Measurements from ENCODE around the gene CACNA2D1. TPM values are rescaled to one million over a fixed set of nuclear protein-coding genes. Genes with fewer than 3 reads are reported as not detected.

CACNA2D1 gene
- total RNA-seq, 1 experiment from 2014 or later, result not detected

- Histone ChIP-seq H3K27me3 (ENCODE audit: low read length) (no peaks in the 10 kb centered on the region), H3K4me3 (ENCODE audit: low read length) (no peak overlapping the region), H3K4me2 (ENCODE audit: low read depth, low read length, poor library complexity, severe bottlenecking) (no peak overlapping the region), H2AFZ (ENCODE audit: low read length) (no peak overlapping the region), H3K36me3 (ENCODE audit: insufficient read depth, low read length) (no peaks in the 10 kb centered on the region), H3K9me3 (ENCODE audit: low read length) (peaks cover 7% of the 10 kb centered on the region; the same call in 1 of the 2 replicates), H3K27ac (ENCODE audit: low read length) (no peak overlapping the region), H3K9me2 (replicated peaks; ENCODE audit: insufficient read depth, low read length) (no peaks in the 10 kb centered on the region), H4K20me1 (ENCODE audit: insufficient read depth, low read depth, low read length) (no peaks in the 10 kb centered on the region), H3K79me2 (ENCODE audit: low read length) (no peaks in the 10 kb centered on the region), H3K4me1 (ENCODE audit: low read length) (no peaks in the 10 kb centered on the region), H3K9ac (ENCODE audit: low read length) (no peak overlapping the region)
- DNase-seq, result no peak
Observed at GRCh38 chr7:82244947-82245517, 198.5 kb downstream of the CACNA2D1 start.

- no peak overlapping the region for H3K4me2 ChIP-seq (ENCODE audit: low read depth, low read length, poor library complexity, severe bottlenecking)
- H3K9me3 ChIP-seq (ENCODE audit: low read length), result peaks cover 3% of the 10 kb centered on the region; the same call in 1 of the 2 replicates
- no peaks in the 10 kb centered on the region for H3K27me3 ChIP-seq (ENCODE audit: low read length)
- no peak for DNase-seq
- no peak overlapping the region for H3K9ac ChIP-seq (ENCODE audit: low read length)
- H3K79me2 ChIP-seq (ENCODE audit: low read length), result no peaks in the 10 kb centered on the region
- no peak overlapping the region for H3K4me3 ChIP-seq (ENCODE audit: low read length)
- H4K20me1 ChIP-seq (ENCODE audit: insufficient read depth, low read depth, low read length), result no peaks in the 10 kb centered on the region
- H3K9me2 ChIP-seq (replicated peaks; ENCODE audit: insufficient read depth, low read length), result no peaks in the 10 kb centered on the region
- no peaks in the 10 kb centered on the region for H3K4me1 ChIP-seq (ENCODE audit: low read length)
- no peak overlapping the region for H3K27ac ChIP-seq (ENCODE audit: low read length)
- H3K36me3 ChIP-seq (ENCODE audit: insufficient read depth, low read length), result no peaks in the 10 kb centered on the region
- H2AFZ ChIP-seq (ENCODE audit: low read length), result no peak overlapping the region
Observed at GRCh38 chr7:82241356-82241755, 202.2 kb downstream of the CACNA2D1 start.

GRCh38 chr7:82235713-82236112 is 207.9 kb downstream of the CACNA2D1 start:
- H3K79me2 ChIP-seq (ENCODE audit: low read length), result no peaks in the 10 kb centered on the region

GRCh38 chr7:82234457-82235049 is 209.0 kb downstream of the CACNA2D1 start:
- Histone ChIP-seq H3K4me1 (ENCODE audit: low read length) (no peaks in the 10 kb centered on the region), H3K9ac (ENCODE audit: low read length) (no peak overlapping the region), H3K4me3 (ENCODE audit: low read length) (no peak overlapping the region), H4K20me1 (ENCODE audit: insufficient read depth, low read depth, low read length) (no peaks in the 10 kb centered on the region), H3K27ac (ENCODE audit: low read length) (no peak overlapping the region), H2AFZ (ENCODE audit: low read length) (no peak overlapping the region), H3K9me3 (ENCODE audit: low read length) (no peaks in the 10 kb centered on the region), H3K36me3 (ENCODE audit: insufficient read depth, low read length) (no peaks in the 10 kb centered on the region), H3K9me2 (replicated peaks; ENCODE audit: insufficient read depth, low read length) (no peaks in the 10 kb centered on the region), H3K79me2 (ENCODE audit: low read length) (no peaks in the 10 kb centered on the region), H3K27me3 (ENCODE audit: low read length) (0 out of 2 replicates have a peak, but pooled peaks cover 2% of the 10 kb centered on the region), H3K4me2 (ENCODE audit: low read depth, low read length, poor library complexity, severe bottlenecking) (no peak overlapping the region)
- peak; percentile 73 for DNase-seq

More at GRCh38 chr7:82235713-82236112, 207.9 kb downstream of the CACNA2D1 start:
- no peaks in the 10 kb centered on the region for H3K9me3 ChIP-seq (ENCODE audit: low read length)
- H3K36me3 ChIP-seq (ENCODE audit: insufficient read depth, low read length), result no peaks in the 10 kb centered on the region
- no peaks in the 10 kb centered on the region for H4K20me1 ChIP-seq (ENCODE audit: insufficient read depth, low read depth, low read length)
- no peak overlapping the region for H2AFZ ChIP-seq (ENCODE audit: low read length)
- no peak overlapping the region for H3K4me2 ChIP-seq (ENCODE audit: low read depth, low read length, poor library complexity, severe bottlenecking)
- no peak overlapping the region for H3K4me3 ChIP-seq (ENCODE audit: low read length)
- no peaks in the 10 kb centered on the region for H3K9me2 ChIP-seq (replicated peaks; ENCODE audit: insufficient read depth, low read length)
- no peak overlapping the region for H3K9ac ChIP-seq (ENCODE audit: low read length)
- H3K4me1 ChIP-seq (ENCODE audit: low read length), result no peaks in the 10 kb centered on the region
- 0 out of 2 replicates have a peak, but pooled peaks cover 2% of the 10 kb centered on the region for H3K27me3 ChIP-seq (ENCODE audit: low read length)
- no peak for DNase-seq
- no peak overlapping the region for H3K27ac ChIP-seq (ENCODE audit: low read length)

- Histone ChIP-seq H3K4me2 (ENCODE audit: low read depth, low read length, poor library complexity, severe bottlenecking) (no peak overlapping the region), H3K27me3 (ENCODE audit: low read length) (0 out of 2 replicates have a peak, but pooled peaks cover 2% of the 10 kb centered on the region), H3K4me1 (ENCODE audit: low read length) (no peaks in the 10 kb centered on the region), H3K79me2 (ENCODE audit: low read length) (no peaks in the 10 kb centered on the region), H3K36me3 (ENCODE audit: insufficient read depth, low read length) (no peaks in the 10 kb centered on the region), H3K4me3 (ENCODE audit: low read length) (no peak overlapping the region), H4K20me1 (ENCODE audit: insufficient read depth, low read depth, low read length) (no peaks in the 10 kb centered on the region), H3K9ac (ENCODE audit: low read length) (no peak overlapping the region), H3K27ac (ENCODE audit: low read length) (no peak overlapping the region), H3K9me2 (replicated peaks; ENCODE audit: insufficient read depth, low read length) (0 out of 2 replicates have a peak, but pooled peaks cover 4% of the 10 kb centered on the region), H3K9me3 (ENCODE audit: low read length) (no peaks in the 10 kb centered on the region), H2AFZ (ENCODE audit: low read length) (no peak overlapping the region)
- no peak for DNase-seq
Observed at GRCh38 chr7:82230811-82231581, 212.6 kb downstream of the CACNA2D1 start.

- H3K9me2 ChIP-seq (replicated peaks; ENCODE audit: insufficient read depth, low read length), result 0 out of 2 replicates have a peak, but pooled peaks cover 4% of the 10 kb centered on the region
- no peak overlapping the region for H2AFZ ChIP-seq (ENCODE audit: low read length)
- H3K27ac ChIP-seq (ENCODE audit: low read length), result no peak overlapping the region
- no peaks in the 10 kb centered on the region for H3K4me1 ChIP-seq (ENCODE audit: low read length)
- H3K4me3 ChIP-seq (ENCODE audit: low read length), result no peak overlapping the region
- H3K27me3 ChIP-seq (ENCODE audit: low read length), result no peaks in the 10 kb centered on the region
- no peak for DNase-seq
- no peaks in the 10 kb centered on the region for H3K79me2 ChIP-seq (ENCODE audit: low read length)
- no peak overlapping the region for H3K9ac ChIP-seq (ENCODE audit: low read length)
- H3K36me3 ChIP-seq (ENCODE audit: insufficient read depth, low read length), result no peaks in the 10 kb centered on the region
- H4K20me1 ChIP-seq (ENCODE audit: insufficient read depth, low read depth, low read length), result no peaks in the 10 kb centered on the region
- peaks cover 6% of the 10 kb centered on the region for H3K9me3 ChIP-seq (ENCODE audit: low read length)
- no peak overlapping the region for H3K4me2 ChIP-seq (ENCODE audit: low read depth, low read length, poor library complexity, severe bottlenecking)
Observed at GRCh38 chr7:82229164-82229563, 214.4 kb downstream of the CACNA2D1 start.

GRCh38 chr7:82226191-82226590 is 217.4 kb downstream of the CACNA2D1 start:
- H3K79me2 ChIP-seq (ENCODE audit: low read length), result no peaks in the 10 kb centered on the region
- H3K27ac ChIP-seq (ENCODE audit: low read length), result no peak overlapping the region
- H3K36me3 ChIP-seq (ENCODE audit: insufficient read depth, low read length), result no peaks in the 10 kb centered on the region
- H3K27me3 ChIP-seq (ENCODE audit: low read length), result no peaks in the 10 kb centered on the region
- no peak overlapping the region for H2AFZ ChIP-seq (ENCODE audit: low read length)
- H3K4me3 ChIP-seq (ENCODE audit: low read length), result no peak overlapping the region
- H3K9me3 ChIP-seq (ENCODE audit: low read length), result peaks cover 6% of the 10 kb centered on the region
- no peaks in the 10 kb centered on the region for H3K4me1 ChIP-seq (ENCODE audit: low read length)
- H3K9ac ChIP-seq (ENCODE audit: low read length), result no peak overlapping the region
- no peak overlapping the region for H3K4me2 ChIP-seq (ENCODE audit: low read depth, low read length, poor library complexity, severe bottlenecking)
- H3K9me2 ChIP-seq (replicated peaks; ENCODE audit: insufficient read depth, low read length), result 0 out of 2 replicates have a peak, but pooled peaks cover 4% of the 10 kb centered on the region
- DNase-seq, result no peak
- no peaks in the 10 kb centered on the region for H4K20me1 ChIP-seq (ENCODE audit: insufficient read depth, low read depth, low read length)

- Histone ChIP-seq H3K4me1 (ENCODE audit: low read length) (no peaks in the 10 kb centered on the region), H3K36me3 (ENCODE audit: insufficient read depth, low read length) (no peaks in the 10 kb centered on the region), H3K27me3 (ENCODE audit: low read length) (no peaks in the 10 kb centered on the region), H3K79me2 (ENCODE audit: low read length) (no peaks in the 10 kb centered on the region), H3K4me3 (ENCODE audit: low read length) (no peak overlapping the region), H3K9ac (ENCODE audit: low read length) (no peak overlapping the region), H3K9me3 (ENCODE audit: low read length) (peaks cover 6% of the 10 kb centered on the region), H2AFZ (ENCODE audit: low read length) (no peak overlapping the region), H4K20me1 (ENCODE audit: insufficient read depth, low read depth, low read length) (no peaks in the 10 kb centered on the region), H3K4me2 (ENCODE audit: low read depth, low read length, poor library complexity, severe bottlenecking) (no peak overlapping the region), H3K27ac (ENCODE audit: low read length) (no peak overlapping the region), H3K9me2 (replicated peaks; ENCODE audit: insufficient read depth, low read length) (0 out of 2 replicates have a peak, but pooled peaks cover 4% of the 10 kb centered on the region)
- no peak for DNase-seq
Observed at GRCh38 chr7:82224529-82224928, 219.0 kb downstream of the CACNA2D1 start.

Measured in Karpas-422 (cell line).